GM21786 (cell line): ENCODE results near the gene FAM221A.
A peak's percentile ranks its signal among the peaks of the same experiment; 100 is the strongest.
"Not testable (repeated sequence)": the region's sequence is repeated elsewhere in the genome, so short reads cannot be mapped to it uniquely, and the experiment has no call there.

Source experiments
- ATAC-seq: cut with Tn5 transposase; IDR thresholded peaks from one replicate; pipeline ENCODE4 v1.9.1; 2021; ENCODE audit not compliant: unreplicated experiment

Gene FAM221A

GRCh38 chr7:23679898-23680413, at the start of gene FAM221A:
TSS of gene FAM221A (plus strand) at chr7:23680199. CDS start at chr7:23680219, 20 bp downstream.
- ATAC-seq, result peak; percentile 87

- ATAC-seq, result no peak
Observed at GRCh38 chr7:23633417-23633816, 46.6 kb upstream of the FAM221A start.

GRCh38 chr7:23645822-23646221, 34.2 kb upstream of the FAM221A start:
- no peak for ATAC-seq

GRCh38 chr7:23653942-23654341, 26.1 kb upstream of the FAM221A start:
- no peak for ATAC-seq

GRCh38 chr7:23654508-23654907, 25.5 kb upstream of the FAM221A start:
- no peak for ATAC-seq

- no peak for ATAC-seq
Observed at GRCh38 chr7:23655433-23655832, 24.6 kb upstream of the FAM221A start.

GRCh38 chr7:23658831-23659427, 21.1 kb upstream of the FAM221A start:
- no peak for ATAC-seq

- ATAC-seq, result no peak
Observed at GRCh38 chr7:23661385-23661784, 18.6 kb upstream of the FAM221A start.

- ATAC-seq, result no peak
Observed at GRCh38 chr7:23662124-23662983, 17.6 kb upstream of the FAM221A start.

- no peak for ATAC-seq
Observed at GRCh38 chr7:23662984-23663313, 17.1 kb upstream of the FAM221A start.

GRCh38 chr7:23664122-23664521, 15.9 kb upstream of the FAM221A start:
- no peak for ATAC-seq

GRCh38 chr7:23672033-23672432, 8.0 kb upstream of the FAM221A start:
- ATAC-seq, result no peak

GRCh38 chr7:23680414-23681405, 711 bp downstream of the FAM221A start:
- peak; percentile 41 for ATAC-seq

GRCh38 chr7:23684041-23684440, 4.0 kb downstream of the FAM221A start:
- not testable (repeated sequence) for ATAC-seq

- ATAC-seq, result no peak
Observed at GRCh38 chr7:23685731-23686130, 5.7 kb downstream of the FAM221A start.

- no peak for ATAC-seq
Observed at GRCh38 chr7:23687011-23687410, 7.0 kb downstream of the FAM221A start.

- no peak for ATAC-seq
Observed at GRCh38 chr7:23689165-23689564, 9.2 kb downstream of the FAM221A start.

GRCh38 chr7:23691320-23691719, 11.3 kb downstream of the FAM221A start:
- no peak for ATAC-seq

GRCh38 chr7:23693224-23693623, 13.2 kb downstream of the FAM221A start:
- no peak for ATAC-seq

- peak; percentile 56 for ATAC-seq
Observed at GRCh38 chr7:23696916-23697441, 17.0 kb downstream of the FAM221A start.

GRCh38 chr7:23698822-23699221, 18.8 kb downstream of the FAM221A start:
- no peak for ATAC-seq
